Keratinocyte (primary cell): Measurements from ENCODE around the gene OR51A4. TPM values are rescaled to one million over a fixed set of nuclear protein-coding genes. Genes with fewer than 3 reads are reported as not detected.

Source experiments
- DNase-seq: peaks from one replicate; pipeline ENCODE4 v3.0.0-alpha.2; 2011; ENCODE audit warnings: low read depth, missing footprints, low spot score
- FAIRE-seq: peaks from 2 replicates; lab custom pipeline; 2011; peaks lifted over from hg19 to GRCh38; lab: Jason Lieb, UNC
- H2AFZ ChIP-seq: 2 replicates; pipeline ENCODE4 v1.6.0; 2012; ENCODE audit warnings: low read length, control low read depth, inconsistent platforms; ENCODE audit not compliant: control insufficient read depth
- H3K27ac ChIP-seq: 2 replicates; pipeline ENCODE4 v1.5.1; 2011; ENCODE audit warnings: low read length; ENCODE audit not compliant: control insufficient read depth, insufficient read depth
- H3K27me3 ChIP-seq: 3 replicates; pipeline ENCODE4 v1.6.0; 2011; ENCODE audit warnings: low read length; ENCODE audit not compliant: control insufficient read depth, insufficient read depth; ENCODE audit errors: extremely low read depth
- H3K36me3 ChIP-seq, 2 experiments: 2 replicates in 1 of 2; 3 replicates in 1 of 2; pipeline ENCODE4 v1.5.1; 2011; ENCODE audit warnings: low read length in 2 of 2, mild to moderate bottlenecking in 1 of 2; ENCODE audit not compliant: control insufficient read depth in 2 of 2, insufficient read depth in 2 of 2; ENCODE audit errors: extremely low read depth in 1 of 2
- H3K4me1 ChIP-seq: 3 replicates; pipeline ENCODE4 v1.5.1; 2011; ENCODE audit warnings: low read length; ENCODE audit not compliant: control insufficient read depth, insufficient read depth; ENCODE audit errors: extremely low read depth
- H3K4me2 ChIP-seq: 3 replicates; pipeline ENCODE4 v1.6.0; 2011; ENCODE audit warnings: low read depth, low read length; ENCODE audit not compliant: control insufficient read depth, insufficient read depth; ENCODE audit errors: extremely low read depth
- H3K4me3 ChIP-seq, 3 experiments: fragments of 200-600 bp in 1 of 3; sonication (generic) in 1 of 3; 2 replicates in 2 of 3; 3 replicates in 1 of 3; pipeline ENCODE4 v1.5.1; 2011 to 2016; ENCODE audit warnings: low read length in 3 of 3, mild to moderate bottlenecking in 3 of 3, control low read depth in 2 of 3, inconsistent platforms in 1 of 3, low read depth in 1 of 3, mixed read lengths in 1 of 3, mixed run types in 1 of 3, moderate library complexity in 1 of 3; ENCODE audit not compliant: control insufficient read depth in 2 of 3, insufficient read depth in 2 of 3; ENCODE audit errors: extremely low read depth in 1 of 3
- H3K79me2 ChIP-seq: 2 replicates; pipeline ENCODE4 v1.6.0; 2012; ENCODE audit warnings: low read length; ENCODE audit not compliant: control insufficient read depth, insufficient read depth
- H3K9ac ChIP-seq: 3 replicates; pipeline ENCODE4 v1.6.0; 2011; ENCODE audit warnings: low read length; ENCODE audit not compliant: control insufficient read depth, insufficient read depth; ENCODE audit errors: extremely low read depth
- H3K9me1 ChIP-seq: 3 replicates; pipeline ENCODE4 v1.6.0; 2011; ENCODE audit warnings: low read length; ENCODE audit not compliant: control insufficient read depth, insufficient read depth; ENCODE audit errors: extremely low read depth
- H3K9me3 ChIP-seq: 2 replicates; pipeline ENCODE4 v1.5.1; 2012; ENCODE audit warnings: low read depth, low read length; ENCODE audit not compliant: control insufficient read depth
- H4K20me1 ChIP-seq: 3 replicates; pipeline ENCODE4 v1.6.0; 2011; ENCODE audit warnings: low read length; ENCODE audit not compliant: control insufficient read depth, insufficient read depth; ENCODE audit errors: extremely low read depth
- CTCF ChIP-seq, 3 experiments: IDR thresholded peaks in 1 of 3; conservative IDR thresholded peaks in 1 of 3; optimal IDR thresholded peaks in 1 of 3; 2 replicates in 2 of 3; 3 replicates in 1 of 3; pipeline versions ENCODE3 to v1.5.1; 2011; ENCODE audit warnings: low read length in 3 of 3, mild to moderate bottlenecking in 3 of 3, moderate library complexity in 2 of 3, control low read depth in 1 of 3, inconsistent platforms in 1 of 3; ENCODE audit not compliant: insufficient read depth in 2 of 3; ENCODE audit errors: extremely low read depth in 1 of 3
- EZH2 ChIP-seq: IDR thresholded peaks from one replicate; pipeline ENCODE4 v1.6.1; 2012; ENCODE audit warnings: inconsistent platforms, mild to moderate bottlenecking, low read length, moderate library complexity
- dilution Hi-C: fragments of 300-500 bp; cut with MboI; formaldehyde crosslinking; loops from one replicate; pipeline ENCODE4 v1.7.0; 2020; ENCODE audit warnings: low sequenced_read_pairs; ENCODE audit not compliant: extremely low pct_ligation_motif_present
- polyA plus RNA-seq, 5 experiments: library from polyadenylated mRNA; depleted of rRNA in 3 of 5; stranded (reverse) in 3 of 5; stranded (forward) in 1 of 5; unstranded in 1 of 5; fragments of >200 nt; gene quantifications; 1 replicate in 1 of 5; 2 replicates in 3 of 5; 3 replicates in 1 of 5; pipeline versions ENCODE4 v1.2.1 to v1.2.3, GENCODE V29; 2011 to 2012; ENCODE audit warnings: missing spikeins in 2 of 5, low read depth in 1 of 5, low replicate concordance in 1 of 5

The OR51A4 gene
- polyA plus RNA-seq, 1 donor (not counting 4 experiments of a cell fraction or from before 2014, with no cell fraction given) = not detected

DNA sequence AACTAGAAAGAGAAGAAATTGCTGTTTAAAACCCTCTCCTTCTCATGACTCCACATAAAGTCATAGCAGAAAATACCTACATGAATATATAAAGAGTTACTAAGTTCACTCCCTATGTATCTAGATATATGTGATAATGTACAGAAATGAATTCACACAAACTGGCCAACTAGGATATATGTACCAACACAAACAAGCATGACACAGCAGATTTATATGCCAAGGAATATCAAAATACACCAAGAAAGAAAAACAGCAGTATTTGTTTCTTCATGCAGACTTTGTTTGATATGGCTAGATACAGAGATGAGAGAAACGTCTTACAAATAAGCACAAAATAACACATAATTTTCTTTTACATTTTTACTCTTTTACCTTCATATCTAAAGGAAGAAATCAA is 25.1 kb downstream of the OR51A4 start:
- no peaks in the 10 kb centered on the region for H3K4me1 ChIP-seq
- DNase-seq (no peak), FAIRE-seq (no peak)
- no peak overlapping the region for H3K9ac ChIP-seq
- TF ChIP-seq EZH2 (no peak), CTCF (optimal IDR thresholded peaks at IDR 0.05 in 1 of 3, IDR thresholded peaks at IDR 0.05 in 1 of 3, conservative IDR thresholded peaks at IDR 0.05 in 1 of 3; ENCODE audit: extremely low read depth in 1 of 3, insufficient read depth in 2 of 3, low read length in 3 of 3) (no peak)
- H3K27ac ChIP-seq = no peak overlapping the region
- H3K27me3 ChIP-seq = no peaks in the 10 kb centered on the region
- H4K20me1 ChIP-seq = no peaks in the 10 kb centered on the region
- no peaks in the 10 kb centered on the region for H3K36me3 ChIP-seq
- no peak overlapping the region for H3K4me3 ChIP-seq
- H3K9me1 ChIP-seq = no peaks in the 10 kb centered on the region
- H3K9me3 ChIP-seq = no peaks in the 10 kb centered on the region
- dilution Hi-C loops = no loop called here
- H2AFZ ChIP-seq = no peak overlapping the region
- no peak overlapping the region for H3K4me2 ChIP-seq
- no peaks in the 10 kb centered on the region for H3K79me2 ChIP-seq

- Histone ChIP-seq H4K20me1 (no peaks in the 10 kb centered on the region), H3K9me1 (no peaks in the 10 kb centered on the region), H3K4me2 (no peak overlapping the region), H3K4me3 (no peak overlapping the region), H3K27ac (no peak overlapping the region), H3K9me3 (no peaks in the 10 kb centered on the region), H3K79me2 (no peaks in the 10 kb centered on the region), H3K4me1 (no peaks in the 10 kb centered on the region), H2AFZ (no peak overlapping the region), H3K27me3 (no peaks in the 10 kb centered on the region), H3K9ac (no peak overlapping the region), H3K36me3 (no peaks in the 10 kb centered on the region)
- FAIRE-seq = no peak
- DNase-seq = no peak
- dilution Hi-C loops = no loop called here
- TF ChIP-seq EZH2 (no peak), CTCF (optimal IDR thresholded peaks at IDR 0.05 in 1 of 3, IDR thresholded peaks at IDR 0.05 in 1 of 3, conservative IDR thresholded peaks at IDR 0.05 in 1 of 3; ENCODE audit: extremely low read depth in 1 of 3, insufficient read depth in 2 of 3, low read length in 3 of 3) (no peak)
Measured at GRCh38 chr11:4921796-4922195, 25.6 kb downstream of the OR51A4 start.
